ENCODE measurements around the gene CPTP.
"Not testable (repeated sequence)": the region's sequence is repeated elsewhere in the genome, so short reads cannot be mapped to it uniquely, and the experiment has no call there.

CPTP gene

DNA sequence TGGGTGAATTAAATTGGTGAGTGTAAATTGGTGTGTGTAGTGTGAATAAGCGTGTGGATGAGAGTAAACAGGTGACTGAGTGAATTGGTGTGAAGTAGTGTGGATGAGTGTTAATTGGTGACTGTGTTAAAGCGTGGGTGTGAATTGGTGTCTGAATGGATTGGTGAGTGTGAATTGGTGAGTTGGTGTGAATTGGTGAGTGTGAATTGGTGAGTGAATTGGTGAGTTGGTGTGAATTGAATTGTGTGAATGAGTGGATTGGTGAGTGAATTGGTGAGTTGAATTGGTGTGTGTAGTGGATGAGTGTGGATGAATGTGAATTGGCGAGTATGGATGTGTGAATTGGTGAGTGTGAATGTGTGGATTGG, 42.1 kb downstream of the CPTP start:
- no peak for DNase-seq (ENCODE audit: low spot score)

DNA sequence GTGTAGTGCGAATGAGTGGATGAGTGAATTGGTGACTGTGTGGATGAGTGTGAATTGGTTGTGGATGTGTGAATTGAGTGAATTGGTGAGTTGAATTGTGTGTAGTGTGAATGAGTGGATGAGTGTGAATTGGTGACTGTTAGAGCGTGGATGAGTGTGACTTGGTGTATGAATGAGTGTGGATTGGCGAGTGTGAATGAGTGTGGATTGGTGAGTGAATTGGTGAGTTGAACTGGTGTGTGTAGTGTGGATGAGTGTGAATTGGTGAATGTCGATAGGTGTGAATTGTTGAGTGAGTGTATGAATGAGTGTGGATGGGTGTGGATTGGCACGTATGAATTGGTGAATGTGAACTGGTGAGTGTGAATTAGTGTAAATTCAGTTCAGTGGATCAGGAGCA, 42.7 kb downstream of the CPTP start:
- DNase-seq (ENCODE audit: low spot score): no peak

DNA sequence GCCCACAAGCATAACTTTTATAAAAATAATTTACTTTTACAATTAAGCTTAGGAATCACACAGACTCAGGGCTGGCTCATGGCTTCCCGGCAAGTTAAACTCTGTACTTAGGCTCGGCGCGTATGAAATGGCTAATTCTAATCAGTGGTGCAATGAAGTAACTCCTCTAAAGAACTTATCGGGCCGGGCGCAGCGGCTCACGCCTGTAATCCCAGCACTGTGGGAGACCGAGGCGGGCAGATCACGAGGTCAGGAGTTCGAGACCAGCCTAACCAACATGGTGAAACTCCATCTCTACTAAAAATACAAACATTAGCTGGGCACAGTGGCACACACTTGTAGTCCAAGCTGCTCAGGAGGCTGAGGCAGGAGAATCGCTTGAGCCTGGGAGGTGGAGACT, 45.5 kb downstream of the CPTP start:
- DNase-seq (ENCODE audit: low spot score): not testable (repeated sequence)

DNA sequence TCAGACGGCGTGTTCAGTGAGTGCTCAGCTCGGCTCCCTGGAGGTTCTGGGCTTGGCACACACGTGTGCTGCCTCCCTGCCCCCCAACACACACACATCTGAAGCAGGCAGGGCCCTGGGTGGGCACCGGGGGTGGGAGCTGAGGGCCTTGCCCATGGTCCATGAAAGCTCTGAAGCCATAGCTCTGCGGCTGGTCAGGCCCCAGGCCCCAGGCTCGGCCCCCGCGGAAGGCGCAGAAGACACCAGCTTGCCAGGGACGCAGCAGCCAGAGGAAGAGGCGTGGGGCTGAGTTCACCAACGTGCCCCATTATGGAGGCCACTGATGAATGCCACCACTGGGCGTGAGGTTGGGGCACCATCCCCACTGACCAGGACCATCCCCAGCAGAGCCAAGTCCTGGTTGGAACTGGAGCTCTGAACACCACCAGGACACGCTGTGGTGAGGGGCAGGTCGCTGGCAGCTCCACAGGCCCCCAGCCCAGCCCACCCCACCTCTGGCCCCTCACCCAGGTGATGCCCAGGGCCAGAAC, 46.2 kb downstream of the CPTP start:
- no peak for DNase-seq (ENCODE audit: low spot score)

DNA sequence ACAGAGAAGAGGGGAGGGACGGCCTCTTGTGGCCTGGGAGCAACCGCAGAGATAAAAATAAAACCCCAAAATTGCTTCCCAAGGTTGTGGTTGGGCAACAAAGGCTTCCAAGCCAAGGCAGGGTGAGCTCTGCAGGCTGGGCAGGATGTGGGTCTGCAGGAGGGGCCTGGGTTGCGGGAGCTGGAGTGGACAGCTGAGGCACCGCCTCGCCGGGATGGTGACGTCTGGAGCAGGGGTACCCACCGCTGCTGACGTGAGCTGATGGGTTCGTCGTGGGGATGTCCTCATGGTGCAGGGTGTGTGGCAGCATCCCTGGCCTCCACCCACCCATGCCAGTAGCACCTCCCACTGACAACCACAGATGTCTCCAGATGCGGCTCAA, 46.8 kb downstream of the CPTP start:
- DNase-seq (ENCODE audit: low spot score): no peak

DNA sequence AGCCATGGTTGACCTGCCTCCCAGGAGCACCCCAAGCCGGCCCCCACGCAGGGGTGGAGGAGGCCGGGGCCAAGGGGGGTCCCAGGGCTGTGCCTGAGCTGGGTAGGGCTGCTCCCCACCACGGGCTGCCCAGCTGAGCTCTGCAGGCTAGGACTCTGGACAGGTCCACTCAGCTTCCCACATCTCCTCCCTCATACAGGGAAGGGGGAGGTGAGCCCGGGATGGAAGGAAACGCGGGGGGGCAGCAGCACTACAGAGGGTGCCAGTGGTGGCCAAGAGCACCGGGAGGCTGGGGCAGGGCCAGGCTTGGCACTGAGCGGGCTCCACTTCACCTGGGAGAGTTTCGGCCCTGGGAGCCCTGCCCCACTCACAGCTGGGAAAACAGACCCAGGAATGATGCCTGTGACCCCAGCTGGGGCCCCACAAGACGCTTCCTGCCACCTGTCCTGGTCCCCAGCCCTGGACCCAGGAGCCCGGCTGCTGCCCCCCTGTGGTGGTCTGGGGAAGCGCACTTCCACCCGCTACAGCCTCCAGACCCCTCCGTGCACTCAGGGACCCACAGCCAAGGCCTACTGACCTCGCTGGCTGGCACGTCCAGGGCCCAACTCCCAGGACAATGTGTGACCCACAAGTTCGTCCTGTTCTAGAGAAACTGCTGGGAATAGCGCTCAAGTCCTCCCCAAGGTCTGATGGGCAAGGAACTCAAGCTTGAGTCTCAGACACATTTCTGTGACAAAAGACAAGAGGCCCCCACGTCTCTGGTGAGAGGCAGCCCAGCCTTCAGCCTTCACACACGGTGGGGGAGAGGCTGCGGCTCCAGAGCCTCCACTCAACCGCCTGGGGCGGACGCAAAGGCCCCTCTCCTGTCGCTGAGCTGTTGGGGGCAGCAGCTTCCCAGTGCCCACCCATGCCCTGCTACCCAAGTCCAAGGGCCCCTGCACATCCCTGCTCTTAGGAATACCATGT, 47.4 kb downstream of the CPTP start:
- DNase-seq (ENCODE audit: low spot score): peak; percentile 75

DNA sequence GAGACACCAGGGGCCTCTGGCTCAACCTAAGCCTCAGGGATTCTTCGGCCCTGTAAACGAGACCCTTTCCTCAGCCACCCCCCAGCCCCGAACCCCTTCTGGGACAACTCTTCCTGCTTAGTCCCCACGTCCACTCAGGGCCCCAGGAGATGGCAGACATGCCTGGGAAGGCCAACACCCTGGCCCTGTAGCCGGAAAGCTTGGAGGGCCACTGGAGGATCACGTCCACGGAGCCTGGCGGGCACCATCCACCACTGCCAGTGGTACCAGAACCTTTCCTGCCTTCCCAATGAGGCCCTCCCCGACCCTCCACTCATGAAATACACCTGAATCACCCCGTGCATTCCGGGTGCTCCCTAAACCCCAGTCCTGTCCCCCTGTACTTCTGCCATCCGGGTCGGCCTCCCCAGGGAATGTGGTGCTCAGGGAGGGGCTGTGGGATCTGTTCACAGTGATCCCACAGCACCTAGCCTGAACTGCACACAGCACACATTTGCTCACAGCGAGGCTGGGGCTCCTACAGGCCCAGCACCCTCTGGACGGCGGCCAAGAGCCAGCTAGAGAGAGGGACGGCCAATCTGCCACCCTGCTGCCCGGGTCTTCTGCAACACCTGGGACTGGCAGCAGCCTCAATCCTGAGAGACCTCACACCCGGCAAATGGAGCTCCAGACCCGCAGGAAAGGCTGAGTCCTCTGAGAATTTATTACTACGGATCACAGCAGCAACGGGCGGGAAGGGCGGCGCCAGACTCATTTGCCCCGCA, 48.6 kb downstream of the CPTP start:
- DNase-seq (ENCODE audit: low spot score): no peak

DNA sequence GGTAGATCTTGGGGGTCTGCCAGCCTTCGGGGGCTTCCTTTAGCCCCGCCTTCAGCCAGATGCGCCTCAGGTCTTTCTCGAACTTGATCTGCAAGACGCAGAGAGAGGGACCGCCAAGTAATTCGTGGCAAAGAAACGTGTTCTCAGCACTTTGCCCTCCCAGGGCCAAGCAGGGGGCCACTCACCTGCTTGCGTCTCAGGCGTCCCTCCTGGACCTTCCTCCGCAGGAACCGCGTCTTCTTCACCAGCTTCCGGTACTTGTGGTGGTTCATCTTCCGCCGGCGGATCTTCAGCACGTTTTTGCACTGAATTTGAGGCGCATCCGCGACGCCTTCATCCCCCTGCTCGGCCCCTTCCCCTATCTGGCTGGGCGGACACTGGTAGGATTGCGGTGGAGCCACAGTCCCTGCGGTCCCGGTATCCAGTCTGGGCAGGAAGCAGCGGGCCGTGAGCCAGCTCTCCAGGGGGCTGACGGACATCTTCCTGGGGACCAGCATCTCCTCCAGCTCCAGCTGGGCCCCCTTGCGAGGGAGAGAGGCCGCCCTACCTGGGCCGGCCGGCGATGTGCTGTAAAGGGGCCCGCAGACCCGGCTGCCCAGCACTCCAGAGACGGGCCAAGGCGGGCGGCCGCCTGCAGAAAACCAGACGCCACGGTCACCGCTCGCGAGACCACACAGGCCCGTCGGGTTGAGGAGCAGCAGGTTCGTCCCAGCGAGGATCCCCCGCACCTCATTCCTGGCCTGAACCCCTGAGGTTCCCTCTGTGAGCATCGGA, 49.4 kb downstream of the CPTP start:
- DNase-seq (ENCODE audit: low spot score): no peak

DNA sequence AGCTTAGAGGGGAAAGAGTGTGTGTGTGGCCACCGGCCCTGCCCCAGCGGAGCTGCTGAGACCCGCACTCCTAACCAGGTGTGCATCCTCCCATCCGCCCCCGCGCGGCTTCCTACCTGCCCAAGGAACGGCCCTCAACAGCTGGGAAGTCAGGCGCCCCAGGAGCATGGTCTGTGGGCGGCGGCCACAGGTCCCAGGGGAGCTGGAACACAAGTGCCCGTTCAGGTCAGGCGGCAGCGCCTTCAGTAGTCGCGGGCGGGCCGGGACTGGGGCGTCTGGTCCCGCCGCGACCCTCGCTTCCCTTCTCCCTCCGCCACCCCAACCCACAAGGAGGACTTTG, 50.0 kb downstream of the CPTP start:
- no peak for DNase-seq (ENCODE audit: low spot score)

DNA sequence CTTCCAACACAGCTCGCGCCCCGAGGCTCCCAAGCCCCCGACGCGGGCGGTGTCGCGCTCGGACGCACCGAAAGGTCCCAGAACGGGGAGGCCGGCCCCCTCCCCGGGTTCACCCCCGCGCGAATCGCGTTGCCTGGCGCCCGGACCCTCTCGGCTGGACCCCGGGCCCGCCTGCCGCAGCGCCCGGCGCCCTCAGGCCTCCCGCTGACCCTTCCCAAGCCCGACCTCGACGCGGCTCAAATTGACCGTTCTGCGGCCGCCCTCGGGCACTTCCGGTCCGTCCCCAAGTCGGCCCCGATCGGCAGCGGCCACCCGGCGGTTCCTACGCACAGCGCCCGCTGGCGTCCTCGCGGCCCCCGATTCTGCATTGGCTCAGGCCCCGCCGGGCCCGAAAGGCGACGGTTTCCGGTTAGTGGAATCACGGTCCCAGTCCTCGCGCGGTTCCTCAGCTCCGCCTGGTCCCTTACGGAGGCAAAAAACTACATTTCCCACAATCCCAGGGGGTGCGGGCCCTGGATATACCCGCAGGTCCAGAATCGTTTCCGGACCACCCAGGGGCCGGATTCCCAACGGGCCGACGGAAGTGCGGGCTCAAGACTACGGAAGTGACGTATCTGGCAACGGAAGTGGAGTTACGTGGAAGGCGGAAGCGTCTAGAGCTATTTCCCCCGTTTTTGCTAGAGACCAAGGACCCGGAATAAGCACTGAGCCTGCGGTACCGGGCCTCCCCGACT, 50.5 kb downstream of the CPTP start, which contains the start of gene AURKAIP1:
TSS of gene AURKAIP1 (minus strand) at position 279 of the 734 bp plus-strand sequence. CDS start 451 bp downstream, outside the sequence.
- peak; percentile 99 for DNase-seq (ENCODE audit: low spot score)

DNA sequence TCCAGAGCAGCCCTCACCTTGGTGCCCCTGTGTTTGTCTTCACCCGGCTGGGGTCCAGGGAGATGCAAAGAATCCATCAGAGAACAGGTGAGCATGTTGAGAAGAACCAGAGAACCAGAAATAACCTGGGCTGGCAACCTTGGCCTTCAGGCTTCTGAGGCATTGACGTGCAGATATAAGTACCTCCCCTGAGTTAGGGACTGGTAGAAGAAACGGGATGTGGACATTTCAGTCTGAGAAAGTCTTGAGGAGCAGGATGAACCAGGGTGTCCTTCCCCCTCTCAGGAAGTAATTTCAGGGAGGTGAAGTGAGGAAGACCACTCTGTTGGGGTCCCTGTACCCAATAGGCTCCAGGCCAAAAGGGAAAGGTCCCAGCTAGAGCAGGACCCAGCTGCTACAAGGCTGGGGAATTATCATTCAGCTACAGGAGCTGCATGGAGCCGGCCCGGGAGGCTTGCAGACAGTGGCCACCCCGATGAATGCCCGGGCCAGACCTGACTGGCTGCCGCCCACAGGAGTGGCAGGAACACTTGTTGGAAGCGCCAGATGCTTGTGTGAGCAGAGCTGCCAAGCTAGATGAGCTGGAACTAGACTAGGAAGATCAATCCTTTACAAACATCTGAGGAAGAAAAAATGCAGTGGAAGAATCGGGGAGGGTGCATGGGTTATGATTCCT, 52.1 kb downstream of the CPTP start:
- DNase-seq (ENCODE audit: low spot score): no peak

DNA sequence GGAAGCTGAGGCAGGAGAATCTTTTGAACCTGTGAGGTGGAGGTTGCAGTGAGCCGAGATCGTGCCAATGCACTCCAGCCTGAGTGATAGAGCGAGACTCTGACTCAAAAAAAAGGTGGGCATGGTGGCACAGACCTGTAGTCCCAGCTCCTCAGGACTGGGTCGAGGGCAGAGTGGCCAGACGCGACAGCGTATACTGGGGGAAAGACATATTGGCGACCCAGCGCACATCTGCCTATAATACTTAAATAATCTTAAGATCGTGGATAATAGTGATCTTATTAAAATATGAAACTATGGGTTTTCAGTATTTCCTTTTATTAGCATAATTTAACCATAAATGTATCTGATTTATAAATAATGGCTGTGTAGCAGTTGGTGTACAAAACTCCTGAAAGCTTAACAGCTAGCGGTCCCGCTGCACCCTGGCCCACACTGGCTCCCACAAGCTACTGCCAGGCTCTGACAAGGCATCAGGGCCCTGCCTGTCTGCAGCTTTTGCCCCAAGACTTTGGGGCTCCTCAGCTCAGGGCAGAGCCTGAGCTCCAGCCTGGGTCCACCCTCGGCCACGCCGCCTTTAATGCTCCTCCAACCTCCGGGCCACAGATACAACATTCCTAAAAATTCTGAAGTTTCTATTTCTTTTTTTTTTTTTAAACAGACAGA, 53.1 kb downstream of the CPTP start:
- DNase-seq (ENCODE audit: low spot score): no peak

All from hematopoietic multipotent progenitor cell treated with erythropoietin and hydrocortisone succinate and interleukin-3 and kit ligand, for 17 days (in vitro differentiated cells).